BLaER1 treated with 17β-estradiol and CSF1 and Interleukin-3, amounts not matched to agents 10 nM and 100 nM (cell line): ENCODE results near the gene PIEZO1.

Source experiments
- H3K27ac ChIP-seq, 11 experiments: shearing (Covaris generic); formaldehyde crosslinking; 2 replicates each; pipeline ENCODE4 v1.8.1; 2022
- H3K27me3 ChIP-seq, 11 experiments: shearing (Covaris generic); formaldehyde crosslinking; 2 replicates each; pipeline ENCODE4 v1.8.1; 2022
- H3K36me3 ChIP-seq, 11 experiments: shearing (Covaris generic); formaldehyde crosslinking; 2 replicates each; pipeline ENCODE4 v1.8.1; 2022
- H3K4me1 ChIP-seq, 10 experiments: shearing (Covaris generic); formaldehyde crosslinking; 2 replicates each; pipeline ENCODE4 v1.8.1; 2022
- H3K4me2 ChIP-seq, 11 experiments: shearing (Covaris generic); formaldehyde crosslinking; 2 replicates each; pipeline ENCODE4 v1.8.1; 2022
- H3K4me3 ChIP-seq, 10 experiments: shearing (Covaris generic); formaldehyde crosslinking; 2 replicates each; pipeline ENCODE4 v1.8.1; 2022
- H3K9ac ChIP-seq, 11 experiments: shearing (Covaris generic); formaldehyde crosslinking; 2 replicates each; pipeline ENCODE4 v1.8.1; 2022
- H3K9me3 ChIP-seq, 11 experiments: shearing (Covaris generic); formaldehyde crosslinking; replicated peaks in 1 of 11; 2 replicates each; pipeline ENCODE4 v1.8.1; 2022
- H4K20me1 ChIP-seq, 11 experiments: shearing (Covaris generic); formaldehyde crosslinking; 2 replicates each; pipeline ENCODE4 v1.8.1; 2022
- Cebpa-rat ChIP-seq, 11 experiments: shearing (Covaris generic); IDR thresholded peaks; 2 replicates each; pipeline ENCODE4 v1.8.1; 2022

The PIEZO1 gene

DNA sequence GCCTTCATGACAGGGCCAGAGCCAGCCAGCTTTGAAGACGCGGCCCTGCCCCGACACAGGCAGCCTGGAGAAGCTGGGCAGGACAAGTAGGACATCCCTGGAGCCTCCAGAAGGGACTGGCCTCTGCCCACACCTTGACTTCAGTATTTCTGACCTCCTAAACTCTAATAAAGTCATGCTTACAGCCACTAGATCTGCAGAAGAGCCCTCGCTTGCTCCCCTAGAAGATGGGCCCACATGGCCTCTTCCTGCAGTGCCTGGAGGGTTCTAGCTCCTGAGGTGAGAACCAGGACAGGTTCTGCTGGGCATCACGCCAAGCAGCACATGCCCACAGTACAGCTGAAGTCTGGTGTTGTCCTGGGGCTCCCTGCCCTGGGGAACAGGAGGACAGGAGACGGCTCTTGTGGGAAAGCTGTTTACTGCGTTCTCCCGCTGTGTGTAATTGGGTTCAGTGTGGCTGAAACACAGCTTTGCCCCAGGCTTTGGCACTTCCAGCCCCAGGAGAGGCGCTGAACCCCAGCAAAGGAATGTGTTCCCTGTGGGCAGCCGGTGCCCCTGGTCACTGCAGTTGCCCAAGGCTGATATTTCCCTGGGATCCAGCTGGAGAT lies 24.2 kb upstream of the PIEZO1 start:
- H3K9ac ChIP-seq: peak overlapping the region in 10 of 11 experiments; percentile 85 to 97 (median 90); a peak in 18 of 22 replicates
- H3K4me3 ChIP-seq: peak overlapping the region in 7 of 10 experiments; percentile 71 to 81 (median 73); a peak in 8 of 20 replicates
- H3K27ac ChIP-seq: peak overlapping the region in 2 of 11 experiments; percentile 96 to 98; a peak in 2 of 22 replicates
- peaks cover 19 to 61% (median 58%) of the 10 kb centered on the region in 11 experiments for H3K36me3 ChIP-seq
- peaks cover 47 to 89% (median 68%) of the 10 kb centered on the region in 10 experiments for H3K4me1 ChIP-seq
- no peaks in the 10 kb centered on the region for H3K27me3 ChIP-seq
- peaks cover 0 to 8% (median 5%) of the 10 kb centered on the region in 11 experiments; a peak in 11 of 22 replicates for H3K9me3 ChIP-seq
- H4K20me1 ChIP-seq: peaks cover 14 to 70% (median 69%) of the 10 kb centered on the region in 11 experiments; a peak in 21 of 22 replicates
- TF ChIP-seq Cebpa-rat (IDR thresholded peaks at IDR 0.05): no peak
- peak overlapping the region; percentile 93 to 99 (median 97) for H3K4me2 ChIP-seq

DNA sequence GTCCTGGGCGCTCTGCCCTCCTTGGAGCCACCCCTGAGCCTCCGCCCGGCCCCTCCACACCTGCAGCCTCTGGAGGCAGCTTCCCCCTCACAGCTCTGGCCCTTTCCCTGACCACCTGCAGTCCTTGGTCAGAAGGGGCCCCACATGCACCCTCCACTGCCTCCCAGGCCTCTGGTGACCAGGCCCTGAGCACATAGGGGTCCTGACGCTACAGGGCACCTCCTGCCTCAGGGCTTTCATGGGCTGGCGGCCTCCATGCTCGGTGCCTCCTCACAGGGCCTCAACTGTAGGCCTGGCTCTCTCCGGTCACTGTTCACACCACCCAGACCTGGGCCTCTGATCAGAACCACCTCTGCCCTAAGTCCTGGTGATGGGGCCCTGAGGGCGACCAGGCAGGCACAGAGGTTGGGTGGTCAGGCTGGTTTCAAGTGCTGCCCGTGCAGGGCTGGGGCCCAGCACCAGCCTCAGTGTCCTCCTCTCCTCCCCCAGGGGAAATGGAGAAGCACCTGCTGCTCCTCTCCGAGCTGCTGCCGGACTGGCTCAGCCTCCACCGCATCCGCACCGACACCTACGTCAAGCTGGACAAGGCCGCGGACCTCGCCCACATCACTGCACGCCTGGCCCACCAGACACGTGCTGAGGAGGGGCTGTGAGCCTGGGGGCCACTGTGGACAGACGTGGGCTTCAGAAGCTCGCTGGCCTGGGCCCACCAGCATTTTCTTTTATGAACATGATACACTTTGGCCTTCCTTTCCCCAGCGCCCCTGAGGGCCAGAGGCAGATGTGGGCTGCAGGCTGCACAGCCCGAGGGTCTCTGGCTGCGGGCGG lies 22.8 kb upstream of the PIEZO1 start:
- Histone ChIP-seq H3K4me3 (no peak overlapping the region), H3K4me1 (peaks cover 45 to 84% (median 68%) of the 10 kb centered on the region in 10 experiments), H3K4me2 (peak overlapping the region in 5 of 11 experiments; percentile 7 to 99 (median 15); a peak in 4 of 22 replicates), H3K36me3 (peaks cover 19 to 61% (median 58%) of the 10 kb centered on the region in 11 experiments), H4K20me1 (peaks cover 14 to 72% (median 69%) of the 10 kb centered on the region in 11 experiments; a peak in 21 of 22 replicates), H3K9ac (peak overlapping the region in 9 of 11 experiments; percentile 7 to 92 (median 86); a peak in 11 of 22 replicates), H3K9me3 (peaks cover 0 to 8% (median 5%) of the 10 kb centered on the region in 11 experiments; a peak in 11 of 22 replicates), H3K27ac (peak overlapping the region in 1 of 11 experiments; percentile 32; a peak in 2 of 22 replicates), H3K27me3 (no peaks in the 10 kb centered on the region)
- TF ChIP-seq Cebpa-rat (IDR thresholded peaks at IDR 0.05): no peak

DNA sequence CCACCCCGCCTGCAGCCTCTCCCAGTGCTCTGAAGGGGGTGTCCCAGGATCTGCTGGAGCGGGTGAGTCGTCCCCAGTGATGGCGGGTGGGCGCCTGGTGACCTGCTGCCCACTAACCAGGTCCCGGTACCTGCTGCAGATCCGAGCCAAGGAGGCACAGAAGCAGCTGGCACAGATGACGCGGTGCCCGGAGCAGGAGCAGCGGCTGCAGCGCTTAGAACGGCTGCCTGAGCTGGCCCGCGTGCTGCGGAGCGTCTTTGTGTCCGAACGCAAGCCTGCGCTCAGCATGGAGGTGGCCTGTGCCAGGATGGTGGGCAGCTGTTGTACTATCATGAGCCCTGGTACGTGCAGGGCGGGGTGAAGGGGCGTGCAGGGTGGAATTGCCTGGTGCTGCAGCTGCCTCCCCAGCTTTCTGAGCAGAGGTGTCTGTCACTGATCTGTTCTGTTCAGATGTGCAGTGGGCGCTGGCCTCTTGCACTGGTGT lies 22.2 kb upstream of the PIEZO1 start:
- Histone ChIP-seq H4K20me1 (peaks cover 14 to 72% (median 69%) of the 10 kb centered on the region in 11 experiments; a peak in 21 of 22 replicates), H3K4me3 (no peak overlapping the region), H3K27me3 (no peaks in the 10 kb centered on the region), H3K36me3 (peaks cover 19 to 61% (median 58%) of the 10 kb centered on the region in 11 experiments), H3K9ac (peak overlapping the region in 8 of 11 experiments; percentile 10 to 95 (median 88); a peak in 11 of 22 replicates), H3K9me3 (peaks cover 0 to 3% (median 2%) of the 10 kb centered on the region in 11 experiments; a peak in 11 of 22 replicates), H3K27ac (no peak overlapping the region), H3K4me2 (peak overlapping the region in 2 of 11 experiments; percentile 95 to 99; a peak in 4 of 22 replicates), H3K4me1 (peaks cover 39 to 84% (median 68%) of the 10 kb centered on the region in 10 experiments)
- TF ChIP-seq Cebpa-rat (IDR thresholded peaks at IDR 0.05): no peak

DNA sequence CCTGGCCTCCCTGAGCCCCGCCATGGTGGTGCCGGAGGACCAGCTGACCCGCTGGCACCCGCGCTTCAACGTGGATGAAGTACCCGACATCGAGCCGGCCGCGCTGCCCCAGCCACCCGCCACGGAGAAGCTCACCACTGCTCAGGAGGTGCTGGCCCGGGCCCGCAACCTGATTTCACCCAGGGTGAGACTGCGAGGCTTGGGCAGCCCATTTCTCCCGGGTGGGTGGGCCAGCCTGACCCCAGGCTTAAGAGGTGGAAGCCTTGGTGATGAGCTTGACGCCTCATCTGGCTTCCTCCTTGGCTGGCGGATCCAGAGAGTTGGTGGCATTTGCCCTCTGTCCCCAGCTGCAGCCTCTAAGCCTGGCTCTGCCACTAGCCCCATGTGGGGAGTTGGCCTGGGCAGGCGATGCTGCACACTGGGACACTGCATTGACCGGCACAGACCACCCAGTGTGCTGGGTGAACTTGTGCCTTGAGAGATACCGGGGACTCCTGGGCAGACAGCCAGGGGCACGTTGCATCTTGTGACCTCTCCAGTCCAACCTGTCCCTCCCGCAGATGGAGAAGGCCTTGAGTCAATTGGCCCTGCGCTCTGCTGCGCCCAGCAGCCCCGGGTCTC lies 21.6 kb upstream of the PIEZO1 start:
- no peaks in the 10 kb centered on the region for H3K9me3 ChIP-seq
- H4K20me1 ChIP-seq: peaks cover 14 to 72% (median 69%) of the 10 kb centered on the region in 11 experiments; a peak in 21 of 22 replicates
- H3K36me3 ChIP-seq: peaks cover 19 to 61% (median 58%) of the 10 kb centered on the region in 11 experiments
- peak overlapping the region in 9 of 11 experiments; percentile 95 to 99 (median 98); a peak in 9 of 22 replicates for H3K4me2 ChIP-seq
- H3K27me3 ChIP-seq: no peaks in the 10 kb centered on the region
- H3K4me3 ChIP-seq: peak overlapping the region in 2 of 10 experiments; percentile 86; a peak in 2 of 20 replicates
- TF ChIP-seq Cebpa-rat (IDR thresholded peaks at IDR 0.05): no peak
- H3K27ac ChIP-seq: peak overlapping the region in 2 of 11 experiments; percentile 16 to 28; a peak in 3 of 22 replicates
- H3K4me1 ChIP-seq: peaks cover 43 to 87% (median 71%) of the 10 kb centered on the region in 10 experiments
- peak overlapping the region in 9 of 11 experiments; percentile 29 to 95 (median 89); a peak in 12 of 22 replicates for H3K9ac ChIP-seq

DNA sequence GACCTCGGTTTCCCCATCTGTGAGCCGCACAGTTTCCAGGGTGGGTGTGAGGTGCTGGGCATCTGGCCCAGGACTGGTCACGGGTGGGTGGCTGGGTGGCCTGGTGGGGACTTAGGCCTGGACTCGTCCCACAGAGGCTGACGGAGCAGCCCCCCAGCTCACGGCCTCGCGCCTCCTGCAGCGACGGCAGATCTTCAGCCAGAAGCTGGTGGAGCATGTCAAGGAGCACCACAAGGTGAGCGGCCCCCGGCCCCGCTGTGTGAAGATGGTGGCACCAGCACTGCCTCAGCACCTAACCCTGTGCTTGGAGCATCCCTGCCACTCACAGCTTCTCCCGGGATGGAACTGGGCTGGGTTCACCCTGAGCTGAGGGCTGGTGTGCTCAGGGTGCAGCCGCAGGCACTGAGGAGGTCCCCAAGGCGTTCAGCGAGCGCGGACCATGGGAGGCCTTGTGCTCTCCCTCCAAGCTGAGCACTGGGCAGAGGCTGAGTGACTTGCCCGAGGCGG lies 20.9 kb upstream of the PIEZO1 start:
- Histone ChIP-seq H3K27me3 (no peaks in the 10 kb centered on the region), H3K4me3 (peak overlapping the region in 3 of 10 experiments; percentile 75 to 86 (median 86); a peak in 7 of 20 replicates), H3K36me3 (peaks cover 19 to 61% (median 58%) of the 10 kb centered on the region in 11 experiments), H3K27ac (peak overlapping the region in 2 of 11 experiments; percentile 16 to 28; a peak in 2 of 22 replicates), H3K4me2 (peak overlapping the region in 9 of 11 experiments; percentile 95 to 99 (median 98); a peak in 15 of 22 replicates), H3K9ac (peak overlapping the region in 8 of 11 experiments; percentile 80 to 95 (median 90); a peak in 12 of 22 replicates), H3K9me3 (no peaks in the 10 kb centered on the region), H4K20me1 (peaks cover 14 to 69% (median 67%) of the 10 kb centered on the region in 11 experiments; a peak in 21 of 22 replicates), H3K4me1 (peaks cover 47 to 92% (median 76%) of the 10 kb centered on the region in 10 experiments)
- no peak for TF ChIP-seq Cebpa-rat (IDR thresholded peaks at IDR 0.05)

DNA sequence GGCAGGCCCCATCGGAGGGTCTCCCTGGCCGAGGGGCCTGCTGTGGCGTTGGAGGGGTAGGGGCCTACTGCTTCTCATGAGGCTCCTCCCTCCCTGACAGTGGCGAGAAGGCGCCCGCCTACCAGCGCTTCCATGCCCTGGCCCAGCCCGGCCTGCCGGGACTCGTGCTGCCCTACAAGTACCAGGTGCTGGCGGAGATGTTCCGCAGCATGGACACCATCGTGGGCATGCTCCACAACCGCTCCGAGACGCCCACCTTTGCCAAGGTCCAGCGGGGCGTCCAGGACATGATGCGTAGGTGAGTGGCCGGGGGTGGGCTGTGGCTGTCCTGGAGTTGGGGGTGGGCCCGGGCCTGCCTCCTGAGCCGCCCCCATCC lies 20.3 kb upstream of the PIEZO1 start:
- Histone ChIP-seq H3K4me3 (peak overlapping the region in 8 of 10 experiments; percentile 72 to 86 (median 78); a peak in 16 of 20 replicates), H3K4me1 (peaks cover 46 to 92% (median 76%) of the 10 kb centered on the region in 10 experiments), H3K27me3 (no peaks in the 10 kb centered on the region), H3K36me3 (peaks cover 19 to 61% (median 58%) of the 10 kb centered on the region in 11 experiments), H4K20me1 (peaks cover 14 to 63% (median 61%) of the 10 kb centered on the region in 11 experiments; a peak in 21 of 22 replicates), H3K27ac (peak overlapping the region in 7 of 11 experiments; percentile 77 to 94 (median 91); a peak in 14 of 22 replicates), H3K9ac (peak overlapping the region; percentile 62 to 95 (median 88); a peak in 19 of 22 replicates), H3K9me3 (no peaks in the 10 kb centered on the region), H3K4me2 (peak overlapping the region; percentile 90 to 99 (median 98))
- TF ChIP-seq Cebpa-rat (IDR thresholded peaks at IDR 0.05): no peak

DNA sequence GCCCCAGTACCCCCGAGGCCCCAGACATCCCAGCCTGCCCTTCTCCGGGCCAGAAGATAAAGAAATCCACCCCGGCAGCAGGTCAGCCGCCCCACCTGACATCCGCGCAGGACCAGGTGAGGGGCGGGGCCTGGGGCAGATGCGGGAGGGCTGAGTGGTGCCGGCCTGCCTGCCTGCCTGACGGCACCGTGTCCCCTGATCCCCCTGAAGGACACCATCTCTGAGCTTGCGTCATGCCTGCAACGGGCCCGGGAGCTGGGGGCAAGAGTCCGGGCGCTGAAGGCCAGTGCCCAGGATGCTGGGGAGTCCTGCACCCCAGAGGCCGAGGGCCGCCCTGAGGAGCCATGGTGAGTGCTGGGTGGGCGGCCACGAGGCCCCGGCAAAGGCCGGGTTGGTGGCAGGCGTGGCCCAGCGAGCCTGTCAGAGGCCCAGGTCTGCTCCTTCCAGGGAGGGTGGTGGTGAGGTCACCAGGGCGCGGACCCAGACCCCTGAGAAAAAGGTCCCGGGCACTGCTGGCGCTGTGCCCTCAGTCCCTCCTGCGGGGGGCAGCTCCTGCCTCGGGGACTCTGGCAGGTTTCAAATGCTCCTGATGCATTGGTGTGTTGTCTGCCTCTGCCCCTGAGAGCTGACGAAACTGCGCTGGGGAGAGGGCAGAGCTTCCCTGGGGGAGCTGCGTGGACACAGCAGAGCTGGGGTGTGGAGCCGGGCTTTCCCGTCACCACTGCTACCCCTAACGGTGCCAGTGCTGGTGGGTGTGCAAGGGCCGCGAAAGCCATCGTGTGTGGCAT lies 19.7 kb upstream of the PIEZO1 start:
- peaks cover 19 to 55% (median 53%) of the 10 kb centered on the region in 11 experiments for H3K36me3 ChIP-seq
- peaks cover 46 to 92% (median 76%) of the 10 kb centered on the region in 10 experiments for H3K4me1 ChIP-seq
- H3K27ac ChIP-seq: peak overlapping the region in 9 of 11 experiments; percentile 22 to 94 (median 90); a peak in 17 of 22 replicates

More for the DNA sequence above, 19.7 kb upstream of the PIEZO1 start:
- Histone ChIP-seq H3K4me3 (peak overlapping the region; percentile 62 to 86 (median 78)), H3K27me3 (no peaks in the 10 kb centered on the region), H4K20me1 (peaks cover 9 to 57% (median 56%) of the 10 kb centered on the region in 11 experiments; a peak in 21 of 22 replicates), H3K4me2 (peak overlapping the region; percentile 90 to 99 (median 98)), H3K9ac (peak overlapping the region; percentile 62 to 95 (median 88); a peak in 21 of 22 replicates), H3K9me3 (peaks cover 0 to under 1% (median 0%) of the 10 kb centered on the region in 11 experiments; a peak in 2 of 22 replicates)
- no peak for TF ChIP-seq Cebpa-rat (IDR thresholded peaks at IDR 0.05)
